ENCODE results near the gene DOCK4.
"Not testable (repeated sequence)": the region's sequence is repeated elsewhere in the genome, so short reads cannot be mapped to it uniquely, and the experiment has no call there.

- TF ChIP-seq SUZ12 (IDR thresholded peaks at IDR 0.05); ELF4 (IDR thresholded peaks at IDR 0.05); HDGF (IDR thresholded peaks at IDR 0.05; ENCODE audit: borderline replicate concordance); BHLHE40 (IDR thresholded peaks at IDR 0.05; ENCODE audit: borderline replicate concordance); FOXA1 (IDR thresholded peaks at IDR 0.05); NFRKB (IDR thresholded peaks at IDR 0.05); PKNOX1 (IDR thresholded peaks at IDR 0.05); SP1 (IDR thresholded peaks at IDR 0.05); FOXM1 (IDR thresholded peaks at IDR 0.05; ENCODE audit: borderline replicate concordance); ARNT (IDR thresholded peaks at IDR 0.05): not testable (repeated sequence)
Measured at GRCh38 chr7:111917404-111917803, 288.8 kb downstream of the DOCK4 start.
